Measurements from ENCODE around the gene RAB5IF.

RAB5IF gene

DNA sequence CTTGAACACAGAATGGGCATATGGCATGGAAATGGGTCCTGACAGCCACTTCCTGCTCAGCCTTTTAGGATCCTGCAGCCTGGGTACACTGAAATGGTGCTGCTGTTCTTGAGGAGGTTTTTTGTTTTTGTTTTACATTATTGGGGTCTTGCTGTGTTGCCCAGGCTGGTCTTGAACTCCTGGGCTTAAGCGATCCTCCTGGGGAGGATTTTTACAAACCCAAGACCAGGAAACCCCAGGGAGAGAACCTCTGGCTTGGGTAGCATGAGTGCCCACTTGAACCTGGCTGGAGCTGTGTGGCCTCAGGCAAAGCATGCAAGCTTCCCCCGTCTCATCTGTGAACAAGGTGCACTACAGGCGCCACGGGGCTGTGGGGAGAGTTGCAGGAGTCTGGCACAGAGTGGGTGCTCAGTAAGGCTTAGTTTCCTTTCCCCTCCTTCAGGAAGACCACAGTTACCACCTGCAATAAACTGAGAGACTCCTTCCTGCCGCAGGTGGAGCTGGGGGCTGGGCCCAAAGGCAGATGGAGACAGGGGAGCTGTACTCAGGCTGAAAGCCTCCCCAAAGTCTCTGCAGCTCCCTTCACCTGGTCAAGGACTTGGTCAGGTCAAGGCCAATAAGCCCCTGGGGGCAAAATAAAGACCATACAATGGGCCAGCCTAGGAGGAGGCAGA, 38.6 kb downstream of the RAB5IF start:
- no peak for TF ChIP-seq CTCF (IDR thresholded peaks at IDR 0.05)

GRCh38 chr20:36644706-36645095, 39.1 kb downstream of the RAB5IF start:
- no peak for TF ChIP-seq CTCF (IDR thresholded peaks at IDR 0.05)

- no peak for TF ChIP-seq CTCF (IDR thresholded peaks at IDR 0.05)
Observed at GRCh38 chr20:36645353-36645752, 39.8 kb downstream of the RAB5IF start.

GRCh38 chr20:36645998-36646397, 40.4 kb downstream of the RAB5IF start, which contains the start of gene SLA2:
SLA2 (minus strand) TSS chr20:36646196; CDS start chr20:36641335, 4,861 bp downstream.
- no peak for TF ChIP-seq CTCF (IDR thresholded peaks at IDR 0.05)

DNA sequence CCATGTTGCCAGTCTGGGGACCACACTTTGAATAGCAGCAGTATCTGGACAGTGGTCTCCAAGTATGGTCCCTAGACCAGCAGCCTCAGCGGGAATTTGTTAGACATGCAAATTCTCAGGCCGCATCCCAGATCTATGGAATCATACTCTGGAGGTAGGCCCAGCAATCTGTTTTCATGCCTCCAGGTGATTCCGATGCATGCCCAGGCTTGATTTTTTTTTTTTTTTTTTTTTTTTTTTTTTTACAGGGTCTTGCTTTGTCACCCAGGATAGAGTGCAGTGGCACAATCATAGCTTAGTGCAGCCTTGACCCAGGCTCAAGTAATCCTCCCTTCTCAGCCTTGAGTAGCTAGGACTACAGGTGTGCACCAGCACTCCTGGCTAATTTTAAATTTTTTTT, 41.1 kb downstream of the RAB5IF start:
- TF ChIP-seq CTCF (IDR thresholded peaks at IDR 0.05): no peak

DNA sequence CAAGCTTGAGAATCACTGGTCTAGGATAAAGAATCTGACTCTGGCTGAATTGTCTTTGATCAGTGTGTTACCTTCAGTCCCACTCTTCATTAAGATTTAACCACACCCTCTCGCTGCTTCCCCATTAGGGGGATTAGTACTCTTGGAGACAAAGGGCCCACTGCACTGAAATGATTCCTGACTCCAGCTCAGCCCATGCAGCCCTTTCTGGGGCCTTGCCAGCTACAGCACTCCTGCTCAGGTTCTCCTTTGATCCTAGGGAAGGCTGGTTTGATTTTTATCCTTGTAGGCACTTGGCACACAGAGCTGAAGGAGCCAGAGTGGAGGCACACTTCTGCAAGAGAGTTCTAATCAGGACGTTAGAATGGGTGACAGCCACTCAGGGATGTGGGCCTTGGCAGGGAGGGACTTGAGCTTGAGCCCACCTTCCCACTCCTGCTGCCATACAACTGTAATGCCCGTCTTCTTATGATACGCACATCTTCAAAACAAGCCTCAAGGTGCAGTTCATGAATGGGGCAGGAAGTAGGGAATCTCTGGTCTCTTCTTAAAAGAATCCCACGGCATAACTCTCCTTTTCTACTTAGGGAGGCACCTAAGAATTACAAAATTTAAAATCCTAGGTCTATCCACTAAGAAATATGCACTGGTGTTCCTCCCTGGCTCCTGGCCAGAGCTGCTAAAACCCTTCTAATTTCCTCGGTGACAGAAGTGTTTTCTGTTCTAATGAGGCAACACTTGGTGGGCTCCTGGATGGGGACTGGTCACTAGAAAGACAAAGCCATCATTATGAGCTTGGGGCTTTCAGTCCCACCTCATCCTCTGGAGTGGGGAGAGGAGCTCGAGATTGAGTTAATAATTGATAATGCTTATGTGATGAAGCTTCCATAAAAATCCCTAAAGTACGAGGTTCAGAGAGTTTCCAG, 41.9 kb downstream of the RAB5IF start:
- no peak for TF ChIP-seq CTCF (IDR thresholded peaks at IDR 0.05)

DNA sequence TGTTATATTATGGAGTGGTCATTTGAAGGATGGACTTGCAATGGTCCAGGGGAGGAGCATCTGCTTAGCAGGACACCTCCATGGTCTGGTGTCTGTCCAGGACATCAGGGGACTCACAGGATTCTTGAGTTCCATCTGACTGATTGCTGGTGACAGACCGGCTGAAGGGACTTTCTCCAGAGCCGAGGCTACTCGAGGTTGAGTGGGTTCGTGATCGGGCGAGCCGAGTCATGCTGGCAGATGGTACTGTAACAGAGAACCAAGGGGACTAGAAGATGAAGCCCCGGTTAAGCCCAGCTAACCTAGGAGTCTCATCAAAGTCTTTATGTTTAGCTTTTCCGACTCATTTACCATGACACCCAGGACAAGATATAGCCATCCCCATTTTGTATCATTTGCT, 47.9 kb downstream of the RAB5IF start:
- no peak for TF ChIP-seq CTCF (IDR thresholded peaks at IDR 0.05)

Measured in LNCAP (cell line).